SU-DHL-6 (cell line): ENCODE measurements around the gene PCBD1.

Experiments used
- CTCF ChIP-seq: fragments of 200-600 bp; sonication (generic); IDR thresholded peaks from one replicate; pipeline ENCODE4 v1.5.1; 2017; ENCODE audit warnings: antibody characterized with exemption, mild to moderate bottlenecking, low read length, moderate library complexity; ENCODE audit not compliant: insufficient read depth, poor library complexity, severe bottlenecking
- EZH2phosphoT487 ChIP-seq: fragments of 200-600 bp; sonication (generic), shearing (Covaris generic); conservative IDR thresholded peaks from 2 replicates; pipeline ENCODE4 v1.6.1; 2018; ENCODE audit warnings: mild to moderate bottlenecking, antibody characterized with exemption, low read length, moderate library complexity, mixed read lengths

- TF ChIP-seq CTCF (no peak), EZH2phosphoT487 (no peak)
Measured at GRCh38 chr10:70914316-70914864, 26.0 kb upstream of the PCBD1 start.
